DND-41 (cell line): ENCODE data around the gene GALM.

Source experiments
- EZH2 ChIP-seq: IDR thresholded peaks from 3 replicates; pipeline ENCODE4 v1.6.1; 2012; ENCODE audit warnings: borderline replicate concordance, low read depth, mild to moderate bottlenecking, moderate library complexity, low read length, inconsistent platforms; ENCODE audit not compliant: severe bottlenecking
- TF ChIP-seq, protein P1 (sequence below): IDR thresholded peaks from 2 replicates; pipeline ENCODE4 v1.5.1; 2012; ENCODE audit warnings: borderline replicate concordance, low read length, moderate library complexity, mild to moderate bottlenecking; ENCODE audit not compliant: poor library complexity, severe bottlenecking; ENCODE audit errors: extremely low read depth

DNA sequence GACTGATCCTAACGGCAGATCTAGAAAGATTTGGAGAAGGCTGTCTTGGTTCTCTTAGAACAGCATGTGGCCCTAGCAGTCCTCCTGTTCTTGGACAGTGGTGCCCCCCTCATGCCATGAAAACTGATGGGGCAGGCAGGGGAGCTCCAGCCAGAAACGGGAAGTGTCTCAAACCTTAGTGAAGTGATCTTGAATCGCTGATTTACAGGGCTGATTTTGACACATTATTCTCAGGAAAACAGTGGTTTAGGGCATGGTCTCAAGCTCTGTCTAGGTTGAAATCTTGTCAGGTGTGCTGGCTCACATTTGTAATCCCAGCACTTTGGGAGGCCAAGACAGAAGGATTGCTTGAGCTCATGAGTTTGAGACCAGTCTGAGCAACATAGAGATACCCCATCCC is 47.4 kb downstream of the GALM start:
- TF ChIP-seq, protein P1, sequence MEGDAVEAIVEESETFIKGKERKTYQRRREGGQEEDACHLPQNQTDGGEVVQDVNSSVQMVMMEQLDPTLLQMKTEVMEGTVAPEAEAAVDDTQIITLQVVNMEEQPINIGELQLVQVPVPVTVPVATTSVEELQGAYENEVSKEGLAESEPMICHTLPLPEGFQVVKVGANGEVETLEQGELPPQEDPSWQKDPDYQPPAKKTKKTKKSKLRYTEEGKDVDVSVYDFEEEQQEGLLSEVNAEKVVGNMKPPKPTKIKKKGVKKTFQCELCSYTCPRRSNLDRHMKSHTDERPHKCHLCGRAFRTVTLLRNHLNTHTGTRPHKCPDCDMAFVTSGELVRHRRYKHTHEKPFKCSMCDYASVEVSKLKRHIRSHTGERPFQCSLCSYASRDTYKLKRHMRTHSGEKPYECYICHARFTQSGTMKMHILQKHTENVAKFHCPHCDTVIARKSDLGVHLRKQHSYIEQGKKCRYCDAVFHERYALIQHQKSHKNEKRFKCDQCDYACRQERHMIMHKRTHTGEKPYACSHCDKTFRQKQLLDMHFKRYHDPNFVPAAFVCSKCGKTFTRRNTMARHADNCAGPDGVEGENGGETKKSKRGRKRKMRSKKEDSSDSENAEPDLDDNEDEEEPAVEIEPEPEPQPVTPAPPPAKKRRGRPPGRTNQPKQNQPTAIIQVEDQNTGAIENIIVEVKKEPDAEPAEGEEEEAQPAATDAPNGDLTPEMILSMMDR: no peak
- no peak for TF ChIP-seq EZH2
